Measurements from ENCODE around the gene NRXN3.

Gene NRXN3

DNA sequence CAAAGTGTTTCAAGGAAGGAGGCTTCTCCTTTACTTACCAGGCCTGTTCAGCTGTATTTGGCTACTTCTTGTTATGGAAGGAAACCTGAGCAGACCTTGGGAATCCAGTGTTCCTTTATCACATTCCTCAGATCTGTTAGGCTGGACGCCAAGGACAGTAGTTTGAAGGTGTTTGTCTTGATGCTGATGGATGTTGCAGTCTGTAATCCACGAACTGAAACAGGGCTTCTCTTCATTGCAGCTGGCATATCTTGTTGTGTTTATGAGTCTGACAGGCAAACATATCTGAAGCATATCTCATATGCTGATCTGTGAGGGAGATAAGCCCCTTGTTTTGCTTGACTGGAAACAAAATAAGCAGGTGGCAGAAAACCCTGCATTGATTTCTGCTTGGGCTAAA, 904.3 kb downstream of the NRXN3 start:
- DNase-seq (ENCODE audit: low spot score in 2 of 2), result no peak
- no peaks in the 10 kb centered on the region for H3K4me1 Mint-ChIP-seq
- ATAC-seq, result no peak
- no peaks in the 10 kb centered on the region for H3K36me3 Mint-ChIP-seq
- no peak overlapping the region for H3K4me3 Mint-ChIP-seq
- no peak overlapping the region for H3K27ac Mint-ChIP-seq
- H3K9me3 Mint-ChIP-seq, result peaks cover 3% of the 10 kb centered on the region

DNA sequence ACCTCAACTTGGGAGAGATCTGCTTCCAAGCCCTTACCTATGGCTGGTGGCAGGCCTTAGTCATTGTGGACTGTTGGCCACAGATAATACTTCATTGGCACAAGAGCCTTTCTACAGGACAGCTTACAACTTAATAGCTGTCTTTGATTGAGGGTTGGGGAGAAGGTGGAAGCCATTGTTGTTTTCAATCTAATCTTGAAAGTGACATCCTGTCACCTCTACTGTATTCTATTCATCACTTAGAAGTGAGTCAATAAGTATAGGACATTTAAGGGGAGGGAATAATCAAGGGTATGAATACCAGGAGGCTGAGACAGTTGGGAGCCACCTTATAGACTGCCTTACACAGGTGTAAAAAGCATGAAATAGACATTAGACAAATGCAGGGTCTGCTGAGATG, 906.3 kb downstream of the NRXN3 start:
- ATAC-seq, result no peak
- Mint-ChIP-seq H3K4me1 (no peaks in the 10 kb centered on the region), H3K9me3 (peaks cover 3% of the 10 kb centered on the region), H3K27ac (no peak overlapping the region), H3K36me3 (no peaks in the 10 kb centered on the region), H3K4me3 (no peak overlapping the region)
- no peak for DNase-seq (ENCODE audit: low spot score in 2 of 2)

DNA sequence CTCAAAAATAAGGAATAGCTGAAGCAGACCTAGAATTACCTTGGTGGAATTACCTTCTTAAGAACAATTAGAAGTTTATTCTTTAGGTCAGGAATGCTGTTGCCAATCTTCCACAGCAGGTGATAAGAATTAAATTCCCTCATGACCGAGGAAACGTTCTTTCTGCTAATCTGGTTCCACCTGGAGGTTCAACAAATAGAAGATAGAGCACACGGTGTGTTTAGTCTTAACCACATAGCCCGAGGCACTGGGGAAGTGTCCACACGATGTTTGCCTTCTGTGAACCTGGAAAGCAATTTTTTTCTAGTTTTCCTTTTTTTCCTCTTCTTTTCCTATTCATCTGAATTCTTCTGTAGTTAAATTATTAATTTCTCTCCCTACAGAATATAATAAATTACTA, 906.9 kb downstream of the NRXN3 start:
- Mint-ChIP-seq H3K27ac (no peak overlapping the region), H3K4me3 (no peak overlapping the region), H3K9me3 (peaks cover 3% of the 10 kb centered on the region), H3K36me3 (no peaks in the 10 kb centered on the region), H3K4me1 (no peaks in the 10 kb centered on the region)
- ATAC-seq, result no peak
- no peak for DNase-seq (ENCODE audit: low spot score in 2 of 2)

DNA sequence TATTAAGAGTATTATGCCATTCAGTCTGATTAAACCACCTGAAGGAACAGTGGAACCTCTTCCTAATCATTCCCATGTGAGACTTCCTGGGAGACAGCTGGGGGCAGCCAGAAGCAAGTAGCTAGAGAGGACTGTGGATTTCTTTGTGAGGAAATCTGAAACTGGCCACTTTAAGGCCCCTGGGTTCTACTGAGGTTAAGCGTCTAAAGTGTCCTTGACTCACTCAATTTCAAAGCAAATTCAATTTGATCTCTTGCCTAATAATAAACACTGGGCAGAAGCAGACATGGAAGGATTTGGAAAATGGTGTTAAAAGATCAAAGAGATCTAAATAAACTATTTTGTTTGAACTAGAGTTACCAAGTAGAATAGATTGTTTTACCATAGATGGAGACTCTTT, 909.9 kb downstream of the NRXN3 start:
- ATAC-seq (no peak), DNase-seq (ENCODE audit: low spot score in 2 of 2) (no peak)
- Mint-ChIP-seq H3K4me1 (no peaks in the 10 kb centered on the region), H3K27ac (no peak overlapping the region), H3K4me3 (no peak overlapping the region), H3K36me3 (no peaks in the 10 kb centered on the region), H3K9me3 (peaks cover 3% of the 10 kb centered on the region)

DNA sequence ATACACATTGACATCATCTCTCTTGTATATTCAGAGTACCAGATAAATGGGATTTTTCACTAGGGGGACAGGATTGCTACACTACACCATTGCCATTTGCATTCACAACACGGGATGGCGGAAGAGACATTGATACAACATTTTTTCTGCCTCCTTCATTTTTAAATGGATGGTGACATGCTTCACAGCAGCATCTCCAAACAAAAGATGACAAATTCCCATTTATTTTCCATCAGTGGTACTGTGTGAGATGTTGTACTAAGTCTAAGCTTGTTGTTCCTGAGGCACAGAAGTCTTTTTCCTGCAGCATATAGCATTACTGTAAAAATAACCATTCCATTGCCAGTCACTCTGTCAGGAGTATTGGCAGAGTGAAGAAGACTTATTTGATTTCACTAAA, 912.7 kb downstream of the NRXN3 start:
- DNase-seq (ENCODE audit: low spot score in 2 of 2) (no peak), ATAC-seq (no peak)
- Mint-ChIP-seq H3K4me3 (no peak overlapping the region), H3K27ac (no peak overlapping the region), H3K36me3 (no peaks in the 10 kb centered on the region), H3K4me1 (no peaks in the 10 kb centered on the region), H3K9me3 (no peaks in the 10 kb centered on the region)

DNA sequence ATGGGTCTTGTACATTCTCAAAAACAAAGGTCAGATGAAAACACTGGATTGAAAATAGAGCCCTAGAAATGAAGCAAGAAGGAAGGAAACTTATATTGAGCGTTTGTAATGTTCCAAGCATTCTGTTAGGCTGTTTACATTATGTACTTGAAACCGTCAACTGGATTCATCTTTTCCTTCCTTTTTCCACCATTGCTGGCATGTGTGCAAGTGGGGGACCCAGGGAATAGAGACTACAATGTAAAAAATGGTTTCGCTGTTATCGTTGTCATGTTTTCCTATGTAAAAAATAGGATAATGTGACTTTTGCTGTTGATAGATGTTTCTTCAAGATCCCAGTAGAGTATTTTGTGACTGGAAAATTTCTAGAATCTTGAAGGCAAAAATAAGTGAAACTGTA, 913.2 kb downstream of the NRXN3 start:
- ATAC-seq (no peak), DNase-seq (ENCODE audit: low spot score in 2 of 2) (no peak)
- Mint-ChIP-seq H3K4me1 (no peaks in the 10 kb centered on the region), H3K27ac (no peak overlapping the region), H3K9me3 (no peaks in the 10 kb centered on the region), H3K4me3 (no peak overlapping the region), H3K36me3 (no peaks in the 10 kb centered on the region)

DNA sequence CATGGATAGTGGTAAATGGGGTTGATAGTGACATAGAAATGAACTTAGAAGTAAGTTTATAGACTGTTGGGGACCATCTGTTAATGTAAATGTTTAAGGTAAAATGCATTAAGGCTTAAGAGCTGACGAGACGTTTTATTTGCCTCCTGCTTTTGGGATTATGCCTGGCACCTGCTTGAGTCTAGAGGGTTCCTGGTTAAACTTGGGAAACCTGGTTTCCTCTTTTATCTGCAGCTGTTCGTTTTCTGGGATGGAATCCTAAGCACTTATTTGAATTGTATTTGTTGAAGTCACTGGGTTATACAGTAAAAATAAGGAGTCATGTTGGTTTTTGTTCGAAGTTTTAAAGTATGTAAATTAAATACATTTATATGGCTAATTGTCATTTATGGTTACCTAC, 914.7 kb downstream of the NRXN3 start:
- Mint-ChIP-seq H3K4me3 (no peak overlapping the region), H3K27ac (no peak overlapping the region)
- ATAC-seq, result no peak

DNA sequence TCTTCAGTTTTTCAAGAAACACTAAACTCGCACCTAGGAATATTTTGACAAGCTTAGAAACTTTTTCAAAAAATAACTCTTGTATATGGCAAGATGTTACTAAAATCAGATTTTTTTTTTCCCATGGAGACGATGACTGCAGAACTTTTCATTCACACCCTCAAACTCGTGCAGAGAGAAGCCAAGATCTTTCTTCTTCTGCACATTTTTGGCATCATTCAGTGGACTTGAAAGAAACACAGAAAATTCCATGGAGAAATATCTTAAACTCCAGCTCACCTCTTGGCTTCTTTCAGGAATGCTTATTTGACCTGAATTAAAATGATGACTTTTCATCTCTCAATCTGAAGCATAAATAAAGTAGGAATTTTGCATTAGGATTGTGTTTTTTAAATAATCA, 919.4 kb downstream of the NRXN3 start:
- H3K36me3 Mint-ChIP-seq, result no peaks in the 10 kb centered on the region
- H3K27ac Mint-ChIP-seq, result no peak overlapping the region
- no peak overlapping the region for H3K4me3 Mint-ChIP-seq
- H3K4me1 Mint-ChIP-seq, result no peaks in the 10 kb centered on the region
- no peak for DNase-seq (ENCODE audit: low spot score in 2 of 2)
- no peak for ATAC-seq
- H3K9me3 Mint-ChIP-seq, result peaks cover 3% of the 10 kb centered on the region

More for the DNA sequence above, 914.7 kb downstream of the NRXN3 start:
- DNase-seq (ENCODE audit: low spot score in 2 of 2), result no peak
- H3K9me3 Mint-ChIP-seq, result no peaks in the 10 kb centered on the region
- H3K4me1 Mint-ChIP-seq, result no peaks in the 10 kb centered on the region
- H3K36me3 Mint-ChIP-seq, result no peaks in the 10 kb centered on the region

DNA sequence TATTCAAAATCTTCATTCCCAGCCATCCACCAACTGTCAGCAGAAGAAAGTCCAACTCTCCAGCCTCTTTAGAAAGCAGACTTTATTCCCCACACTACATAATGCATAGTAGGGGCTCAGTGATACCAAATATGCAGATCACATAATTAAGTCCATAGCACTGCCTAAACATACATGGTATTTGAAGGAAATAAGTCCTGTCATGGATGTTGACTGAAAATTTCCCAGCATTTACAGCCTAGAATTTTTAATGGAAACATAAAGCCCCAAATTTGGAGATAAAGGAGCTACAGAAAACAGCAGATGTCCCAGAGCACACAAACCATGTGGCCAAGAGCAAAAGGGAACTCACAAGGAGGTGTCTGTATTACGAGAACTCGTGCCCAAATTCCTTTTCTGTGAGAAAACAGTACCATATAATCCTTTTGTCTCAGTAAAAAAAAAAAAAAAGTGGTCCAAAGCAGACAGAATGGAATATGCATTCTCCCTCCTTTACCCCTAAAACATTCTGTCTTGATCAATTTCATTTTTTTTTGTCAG, 920.5 kb downstream of the NRXN3 start:
- Mint-ChIP-seq H3K4me3 (no peak overlapping the region), H3K4me1 (no peaks in the 10 kb centered on the region), H3K27ac (no peak overlapping the region), H3K9me3 (peaks cover 6% of the 10 kb centered on the region), H3K36me3 (no peaks in the 10 kb centered on the region)
- no peak for DNase-seq (ENCODE audit: low spot score in 2 of 2)
- ATAC-seq, result no peak

DNA sequence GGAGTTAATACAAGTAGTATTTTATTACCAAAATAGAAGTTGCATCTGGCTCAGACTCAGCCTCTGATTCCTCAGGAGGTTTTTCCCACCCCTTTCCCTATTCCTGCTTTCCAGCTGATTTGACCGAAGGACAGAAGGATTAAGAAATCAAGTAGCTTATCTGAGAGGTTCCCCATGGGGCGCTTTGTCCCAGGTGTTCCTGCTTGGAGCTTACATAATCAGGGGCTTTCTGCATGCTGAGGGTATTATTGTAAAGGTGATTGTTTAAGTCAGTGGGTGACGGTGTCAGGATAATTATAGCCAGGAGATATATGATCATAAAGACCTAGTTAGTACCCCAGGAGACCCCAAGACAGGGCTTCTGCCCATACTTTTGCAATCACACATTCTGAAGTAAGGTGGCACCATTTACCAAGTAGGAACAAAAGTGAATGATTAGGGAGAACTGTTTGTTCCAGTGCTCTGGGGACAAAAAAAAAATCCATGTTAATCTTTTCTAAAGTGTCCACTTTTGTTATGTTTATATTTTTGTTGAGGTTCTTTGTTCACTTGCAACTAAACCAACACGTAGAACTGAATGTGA, 921.3 kb downstream of the NRXN3 start:
- Mint-ChIP-seq H3K36me3 (no peaks in the 10 kb centered on the region), H3K4me1 (no peaks in the 10 kb centered on the region), H3K27ac (no peak overlapping the region), H3K9me3 (peaks cover 6% of the 10 kb centered on the region), H3K4me3 (no peak overlapping the region)
- ATAC-seq (no peak), DNase-seq (ENCODE audit: low spot score in 2 of 2) (no peak)

DNA sequence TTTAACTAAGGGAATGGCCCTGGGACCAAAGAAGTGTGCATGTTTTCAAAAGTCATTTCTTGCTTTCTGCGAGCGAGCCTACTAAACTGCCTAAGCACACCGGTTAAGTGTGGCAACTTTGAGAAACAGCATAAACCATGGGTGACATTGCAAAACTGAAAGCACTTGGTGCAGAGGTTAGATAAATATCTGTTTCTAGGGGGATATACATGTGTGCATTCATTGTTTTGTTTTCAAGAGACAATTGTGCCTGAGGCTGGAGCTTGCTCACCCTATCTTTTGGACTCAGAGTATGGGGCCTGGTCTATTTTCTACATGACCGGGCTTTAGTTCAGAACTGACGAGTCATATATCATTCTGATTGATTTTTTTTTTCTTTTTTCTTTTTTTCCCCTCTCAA, 923.4 kb downstream of the NRXN3 start:
- H3K9me3 Mint-ChIP-seq, result peaks cover 6% of the 10 kb centered on the region
- DNase-seq (ENCODE audit: low spot score in 2 of 2) (no peak), ATAC-seq (no peak)
- H3K27ac Mint-ChIP-seq, result no peak overlapping the region
- no peaks in the 10 kb centered on the region for H3K4me1 Mint-ChIP-seq
- no peaks in the 10 kb centered on the region for H3K36me3 Mint-ChIP-seq
- no peak overlapping the region for H3K4me3 Mint-ChIP-seq

DNA sequence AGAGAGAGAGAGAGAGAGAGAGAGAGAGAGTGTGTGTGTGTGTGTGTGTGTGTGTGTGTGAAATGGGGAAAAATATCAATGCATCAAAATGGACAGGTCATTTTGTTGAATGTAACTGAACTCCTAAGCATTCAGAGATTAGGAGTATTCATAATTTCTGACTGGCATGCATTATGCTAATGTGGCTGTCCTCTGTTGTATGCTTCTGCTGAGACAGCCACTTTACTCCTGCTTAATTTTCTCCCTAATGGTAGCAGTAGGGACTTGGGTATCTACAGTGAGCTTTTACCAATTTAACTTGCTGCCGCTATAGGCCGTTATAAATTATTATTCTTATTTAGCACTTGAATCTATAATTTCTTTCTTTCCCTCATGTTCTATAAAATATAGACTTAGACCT, 924.8 kb downstream of the NRXN3 start:
- no peak for ATAC-seq
- peaks cover 9% of the 10 kb centered on the region for H3K9me3 Mint-ChIP-seq
- H3K4me3 Mint-ChIP-seq, result no peak overlapping the region
- no peaks in the 10 kb centered on the region for H3K4me1 Mint-ChIP-seq
- H3K27ac Mint-ChIP-seq, result no peak overlapping the region
- no peaks in the 10 kb centered on the region for H3K36me3 Mint-ChIP-seq
- DNase-seq (ENCODE audit: low spot score in 2 of 2), result no peak

DNA sequence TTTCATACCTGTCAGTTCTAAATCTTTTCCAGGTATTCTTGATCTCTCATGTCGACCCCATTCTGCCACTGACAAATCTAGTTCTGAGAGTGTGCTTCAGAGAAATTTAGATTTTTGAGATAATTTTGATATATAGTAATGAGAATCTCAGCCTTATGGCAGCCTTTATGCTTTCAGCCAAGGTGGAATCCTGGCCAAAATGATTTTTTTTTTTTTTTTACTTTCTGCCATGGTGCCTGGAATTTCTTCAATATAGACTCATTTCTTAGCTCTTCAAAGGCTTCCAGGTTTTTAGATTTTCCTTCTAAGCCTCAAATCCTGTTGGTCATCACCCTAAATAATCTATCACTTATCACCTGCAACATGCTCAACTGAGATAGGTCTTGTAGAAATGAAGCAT, 926.6 kb downstream of the NRXN3 start:
- no peak overlapping the region for H3K27ac Mint-ChIP-seq
- DNase-seq (ENCODE audit: low spot score in 2 of 2) (no peak), ATAC-seq (no peak)
- H3K9me3 Mint-ChIP-seq, result peaks cover 9% of the 10 kb centered on the region
- H3K36me3 Mint-ChIP-seq, result no peaks in the 10 kb centered on the region
- H3K4me1 Mint-ChIP-seq, result no peaks in the 10 kb centered on the region
- no peak overlapping the region for H3K4me3 Mint-ChIP-seq

DNA sequence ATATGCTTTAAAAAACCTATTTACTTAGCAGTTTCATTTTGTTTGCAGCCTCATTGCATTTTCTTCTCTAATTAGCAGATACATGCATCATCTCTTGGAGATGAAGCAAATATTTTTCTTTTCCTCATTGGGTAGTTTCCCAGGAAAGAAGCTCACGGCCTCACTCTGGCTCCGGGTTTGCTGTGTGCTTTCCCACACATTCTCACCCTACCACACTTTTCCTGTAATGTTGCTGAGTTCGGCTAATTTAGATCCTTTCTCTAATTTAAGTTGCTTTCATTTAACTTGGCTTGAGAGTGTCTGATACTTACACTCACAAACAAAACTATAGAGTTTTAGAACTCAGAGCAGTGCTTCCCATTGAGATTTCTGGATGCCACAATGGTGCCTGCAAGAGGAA, 928.2 kb downstream of the NRXN3 start:
- H3K36me3 Mint-ChIP-seq, result no peaks in the 10 kb centered on the region
- no peak overlapping the region for H3K27ac Mint-ChIP-seq
- DNase-seq (ENCODE audit: low spot score in 2 of 2) (no peak), ATAC-seq (no peak)
- no peaks in the 10 kb centered on the region for H3K4me1 Mint-ChIP-seq
- peaks cover 13% of the 10 kb centered on the region for H3K9me3 Mint-ChIP-seq
- H3K4me3 Mint-ChIP-seq, result no peak overlapping the region

DNA sequence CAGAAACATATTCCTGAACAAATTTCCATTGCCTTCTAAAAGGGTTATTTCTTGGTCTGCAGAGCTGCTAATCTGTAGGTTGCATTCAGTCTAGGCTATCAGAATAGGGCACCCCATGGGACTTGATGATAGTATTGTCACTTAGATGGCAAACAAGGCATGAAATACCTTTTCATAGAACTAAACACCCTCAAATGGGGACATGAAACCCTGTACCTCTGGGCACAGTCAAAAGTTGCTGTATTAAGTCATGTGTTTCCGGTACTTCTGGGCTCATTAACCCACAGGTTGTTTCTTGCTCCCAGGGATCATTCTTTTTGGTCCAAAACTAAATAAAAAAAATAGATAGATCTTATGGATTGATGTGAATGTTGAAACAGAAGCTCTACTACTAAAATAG, 930.4 kb downstream of the NRXN3 start:
- ATAC-seq, result no peak
- Mint-ChIP-seq H3K4me3 (no peak overlapping the region), H3K9me3 (peaks cover 7% of the 10 kb centered on the region), H3K27ac (no peak overlapping the region), H3K4me1 (no peaks in the 10 kb centered on the region), H3K36me3 (no peaks in the 10 kb centered on the region)
- DNase-seq (ENCODE audit: low spot score in 2 of 2), result no peak

DNA sequence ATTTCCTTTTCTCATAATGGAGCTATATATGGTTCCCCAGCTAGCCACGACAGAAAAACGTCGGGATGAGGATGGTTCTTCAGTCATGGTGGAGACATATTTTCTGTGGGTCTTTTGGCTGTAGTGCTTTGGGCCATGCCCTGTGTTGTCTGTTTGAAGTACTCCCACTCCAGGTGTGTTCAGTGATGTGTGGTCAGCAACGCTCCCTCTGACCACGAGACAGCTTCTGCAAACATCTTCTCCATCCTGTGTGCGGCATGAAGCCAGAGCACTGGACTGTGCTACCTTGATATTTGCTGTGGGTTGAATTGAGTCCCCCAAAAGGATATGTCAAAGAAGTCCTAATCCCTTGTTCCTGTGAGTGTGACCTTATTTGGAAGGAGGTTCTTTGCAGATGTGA, 931.2 kb downstream of the NRXN3 start:
- no peak for ATAC-seq
- peaks cover 7% of the 10 kb centered on the region for H3K9me3 Mint-ChIP-seq
- no peak for DNase-seq (ENCODE audit: low spot score in 2 of 2)
- no peak overlapping the region for H3K4me3 Mint-ChIP-seq
- no peak overlapping the region for H3K27ac Mint-ChIP-seq
- H3K4me1 Mint-ChIP-seq, result no peaks in the 10 kb centered on the region
- no peaks in the 10 kb centered on the region for H3K36me3 Mint-ChIP-seq

DNA sequence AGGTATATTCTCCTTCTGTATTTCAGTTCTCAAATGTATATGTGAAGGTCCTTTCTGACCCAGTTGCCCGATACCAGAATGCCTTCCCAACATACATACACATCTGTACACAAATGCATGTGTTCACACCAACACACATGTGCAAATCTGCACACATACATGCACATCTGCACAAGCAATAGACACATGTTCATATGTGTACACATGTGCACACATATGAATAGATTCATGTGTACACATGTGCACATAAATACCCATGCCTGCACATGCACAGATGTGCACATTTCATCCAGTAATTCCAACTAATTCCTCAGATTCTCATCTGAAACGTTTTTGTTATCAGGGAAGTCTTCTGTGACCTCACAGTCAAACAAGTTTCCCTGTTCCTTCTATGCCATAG, 933.6 kb downstream of the NRXN3 start:
- H3K4me1 Mint-ChIP-seq, result no peaks in the 10 kb centered on the region
- ATAC-seq, result no peak
- H3K27ac Mint-ChIP-seq, result no peak overlapping the region
- DNase-seq (ENCODE audit: low spot score in 2 of 2), result no peak
- H3K9me3 Mint-ChIP-seq, result peaks cover 11% of the 10 kb centered on the region
- H3K36me3 Mint-ChIP-seq, result no peaks in the 10 kb centered on the region
- no peak overlapping the region for H3K4me3 Mint-ChIP-seq
